Activated CD8-positive, alpha-beta memory T cell treated with anti-CD3 and anti-CD28 coated beads, Interleukin-2, amount 50 U/mL, for 1 hour (primary cell): ENCODE data around the gene SLC27A3.

Experiments used
- DNase-seq: peaks from one replicate; pipeline ENCODE4 v3.0.0-alpha.2; 2020; ENCODE audit errors: extremely low read depth

Gene SLC27A3

DNA sequence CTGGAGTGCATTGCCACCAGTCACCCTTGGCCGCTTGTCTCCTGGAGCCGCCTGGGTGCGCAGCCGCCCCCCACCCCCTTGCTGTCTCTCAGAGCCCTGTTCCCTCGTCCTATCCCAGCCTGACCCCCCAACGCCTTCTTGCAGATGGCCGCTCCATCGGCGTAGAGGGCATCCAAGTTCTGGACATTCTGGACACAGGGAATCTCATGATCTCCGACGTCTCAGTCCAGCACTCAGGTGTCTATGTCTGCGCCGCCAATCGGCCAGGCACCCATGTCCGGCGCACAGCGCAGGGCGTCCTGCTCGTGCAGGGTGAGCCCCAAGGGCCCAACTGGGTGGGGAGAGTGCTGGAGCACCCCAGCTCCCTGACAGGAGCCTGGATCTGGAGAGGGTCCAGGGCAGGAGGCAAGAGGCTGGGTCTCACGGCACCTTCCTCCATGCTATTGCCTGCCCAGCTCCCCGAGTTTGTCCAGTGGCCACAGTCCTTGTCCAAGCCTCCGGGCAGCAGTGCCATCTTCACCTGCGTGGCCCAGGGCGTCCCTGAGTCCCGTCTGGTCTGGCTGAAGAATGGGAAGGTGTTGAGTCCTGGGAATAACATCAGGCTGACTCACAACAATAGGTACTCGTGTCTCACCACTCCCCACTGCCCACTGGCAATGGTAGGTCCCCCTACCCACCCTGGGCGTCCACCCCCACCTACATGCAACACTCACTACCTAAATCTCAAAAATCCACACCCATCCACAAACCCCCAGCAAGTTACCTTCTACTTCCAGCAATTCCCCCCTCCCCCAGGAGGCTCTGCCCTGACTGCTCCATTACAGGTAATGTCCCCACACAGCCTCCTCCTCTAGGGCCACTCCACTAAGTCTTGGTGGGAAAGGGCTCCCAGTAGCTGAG is 24.6 kb downstream of the SLC27A3 start:
- no peak for DNase-seq

DNA sequence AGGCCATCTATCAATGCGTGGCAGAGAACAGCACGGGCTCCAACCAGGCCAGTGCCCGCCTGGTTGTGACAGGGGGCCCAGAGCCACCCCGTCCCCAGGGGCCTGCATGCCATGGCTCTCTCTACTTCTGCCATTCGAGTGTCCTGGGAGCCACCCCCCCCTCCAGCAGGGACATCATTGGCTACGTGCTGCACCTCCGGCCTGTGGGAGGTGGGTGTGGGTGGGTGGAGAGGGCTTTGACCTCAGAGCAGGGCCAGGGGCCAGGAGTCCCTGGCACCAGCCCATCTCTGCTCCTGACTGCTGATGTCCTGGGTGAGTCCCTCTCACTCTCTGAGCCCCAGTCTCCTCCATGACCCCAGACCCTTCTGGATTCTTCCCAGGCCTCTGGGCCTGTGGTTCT is 25.3 kb downstream of the SLC27A3 start:
- DNase-seq: no peak

DNA sequence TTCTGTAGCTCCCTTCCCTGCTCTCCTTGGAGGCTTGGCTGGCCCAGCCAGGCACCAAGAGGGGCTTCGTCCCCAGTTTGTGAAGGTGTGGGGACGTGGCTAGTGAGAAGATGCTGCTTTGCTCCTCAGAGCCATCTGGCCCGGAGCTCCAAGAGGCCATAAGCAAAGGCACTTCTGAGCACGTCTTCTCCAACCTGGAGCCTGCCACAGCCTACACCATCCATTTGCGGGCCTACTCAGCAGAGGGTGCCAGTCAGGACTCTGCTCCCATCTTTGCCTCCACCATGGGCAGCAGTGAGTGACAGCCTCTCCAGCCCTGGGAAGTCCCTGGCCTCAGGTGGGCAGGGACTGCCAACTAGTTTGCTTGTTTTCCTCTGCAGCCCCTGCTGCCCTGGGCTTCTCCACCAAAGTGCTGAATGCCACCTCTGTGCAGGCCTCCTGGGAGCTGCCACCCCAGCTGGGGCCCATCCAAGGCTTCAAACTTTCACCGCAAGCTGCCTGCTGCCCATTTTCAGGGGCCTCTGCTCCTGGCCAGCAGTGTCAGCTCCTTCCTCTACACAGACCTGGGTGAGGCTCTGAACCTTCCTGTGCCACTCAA is 25.9 kb downstream of the SLC27A3 start:
- no peak for DNase-seq

DNA sequence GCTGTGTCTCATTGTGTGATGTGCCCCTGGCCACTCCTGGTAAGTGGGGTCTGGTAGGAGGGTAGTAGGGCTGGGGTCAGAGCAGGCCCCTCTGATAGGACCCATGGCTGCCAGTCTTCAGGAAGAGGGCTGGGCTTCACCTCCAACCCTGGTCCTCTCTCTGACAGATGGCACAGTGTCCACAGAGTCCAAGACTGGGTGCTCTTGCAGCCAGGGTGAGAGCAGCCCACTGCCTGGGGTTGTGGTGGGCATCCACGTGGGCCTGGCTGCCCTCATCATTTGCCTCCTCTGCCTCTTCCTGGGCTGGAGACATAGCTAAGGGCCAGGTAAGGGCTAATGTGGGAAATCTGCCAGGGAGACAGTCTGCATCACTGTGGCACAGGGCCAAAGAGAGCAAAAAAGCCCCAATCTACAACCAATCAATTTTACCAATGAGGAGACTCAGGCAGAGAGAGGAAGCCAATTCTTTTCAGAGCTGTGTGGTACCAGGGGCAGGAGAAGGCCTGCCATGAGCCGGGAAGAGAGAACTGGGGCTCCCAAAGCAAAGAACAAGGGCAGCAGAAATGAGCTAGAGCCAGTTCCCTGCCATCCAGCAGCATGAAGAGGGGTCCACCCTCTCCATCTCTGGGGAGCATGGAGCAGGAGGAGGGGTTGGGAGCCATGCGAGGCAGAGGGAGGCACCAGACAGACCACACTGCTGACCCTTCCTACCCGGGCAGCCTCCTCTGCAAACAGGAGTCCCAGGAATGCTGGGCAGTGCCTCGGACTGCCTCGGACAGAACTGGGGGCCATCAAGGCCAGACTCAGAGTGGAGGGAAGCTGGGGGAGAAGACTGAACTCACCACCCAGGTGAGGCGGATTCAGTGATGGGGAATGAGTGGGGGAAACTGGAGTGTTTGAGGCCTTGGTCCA is 26.8 kb downstream of the SLC27A3 start:
- no peak for DNase-seq

DNA sequence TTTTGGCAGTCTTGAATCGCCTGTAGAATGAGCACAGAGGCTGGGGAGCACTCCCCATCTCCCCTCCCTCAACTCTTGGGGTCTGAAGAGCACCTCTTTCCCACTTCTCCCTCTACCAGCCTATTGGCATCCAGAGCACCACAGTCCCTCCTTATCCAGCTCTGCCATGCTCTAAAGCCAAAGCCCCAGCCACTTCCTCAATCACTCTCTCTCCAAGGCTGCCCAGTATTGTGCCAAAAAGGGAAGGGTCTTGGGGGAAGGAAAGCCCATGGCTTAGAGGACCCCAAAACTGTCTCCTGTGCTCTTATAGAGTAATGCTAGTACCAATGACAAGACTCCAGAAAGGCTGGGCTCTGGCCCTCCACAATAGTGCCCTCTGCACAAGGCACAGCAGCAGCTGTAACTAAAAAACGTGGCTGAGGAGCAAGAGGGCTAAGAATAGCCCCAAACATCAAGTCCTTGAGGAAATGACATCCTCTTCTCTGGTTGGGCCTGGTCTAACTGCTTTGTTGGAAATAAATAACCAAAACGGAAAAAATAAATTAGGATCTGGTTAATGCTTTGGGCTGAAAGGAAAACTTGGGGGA is 28.4 kb downstream of the SLC27A3 start:
- no peak for DNase-seq

DNA sequence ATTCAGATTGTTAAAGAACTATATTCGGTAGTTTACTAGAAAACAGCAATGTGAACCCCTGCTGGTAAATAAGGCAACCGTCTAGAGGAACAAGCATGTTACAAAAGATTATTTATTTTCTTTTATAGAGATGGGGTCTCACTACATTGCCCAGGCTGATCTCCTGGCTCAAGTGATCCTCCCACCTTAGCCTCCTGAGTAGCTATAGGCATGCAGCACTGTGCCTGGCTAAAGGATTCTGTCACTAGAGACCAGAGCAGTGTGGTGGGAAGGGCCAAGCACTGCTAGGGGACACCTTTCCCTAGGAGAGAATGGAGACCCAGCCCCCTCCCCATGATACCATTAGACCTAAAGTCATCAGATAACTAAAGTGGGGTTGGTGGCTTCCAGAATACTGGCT is 28.9 kb downstream of the SLC27A3 start:
- no peak for DNase-seq

DNA sequence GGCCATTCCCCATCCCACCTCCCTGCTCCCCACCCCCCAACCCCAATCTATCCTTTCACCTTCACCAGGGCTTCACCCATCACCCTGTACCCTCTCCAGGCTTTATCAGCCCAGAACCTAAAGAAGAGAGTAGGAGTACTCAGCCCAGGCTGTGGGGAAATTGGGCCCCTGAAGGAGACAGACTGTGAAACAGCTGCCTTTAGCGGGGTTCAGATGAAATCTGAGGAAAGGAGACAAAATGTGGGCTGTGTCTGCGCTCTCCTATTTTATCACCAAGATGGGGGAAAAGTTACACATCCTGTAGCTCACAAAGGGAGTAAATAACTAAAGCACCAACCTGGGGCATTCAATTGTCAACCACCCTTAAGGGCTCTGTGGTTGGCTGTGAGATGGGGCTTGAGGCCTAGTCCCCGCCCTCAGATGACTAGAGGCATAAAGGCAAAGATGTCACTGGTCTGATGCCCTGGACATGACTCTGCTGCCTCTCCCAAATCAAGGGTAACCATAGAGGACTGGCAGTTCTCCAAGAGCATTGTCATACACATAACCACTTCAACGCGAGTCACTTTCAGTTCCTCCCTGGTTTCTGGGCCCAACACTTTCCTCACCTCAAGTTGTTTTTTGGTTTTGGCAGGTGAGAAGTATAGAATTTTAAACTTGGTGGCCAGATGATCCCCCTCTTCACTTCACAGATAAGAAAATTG is 30.0 kb downstream of the SLC27A3 start:
- DNase-seq: peak; percentile 79

DNA sequence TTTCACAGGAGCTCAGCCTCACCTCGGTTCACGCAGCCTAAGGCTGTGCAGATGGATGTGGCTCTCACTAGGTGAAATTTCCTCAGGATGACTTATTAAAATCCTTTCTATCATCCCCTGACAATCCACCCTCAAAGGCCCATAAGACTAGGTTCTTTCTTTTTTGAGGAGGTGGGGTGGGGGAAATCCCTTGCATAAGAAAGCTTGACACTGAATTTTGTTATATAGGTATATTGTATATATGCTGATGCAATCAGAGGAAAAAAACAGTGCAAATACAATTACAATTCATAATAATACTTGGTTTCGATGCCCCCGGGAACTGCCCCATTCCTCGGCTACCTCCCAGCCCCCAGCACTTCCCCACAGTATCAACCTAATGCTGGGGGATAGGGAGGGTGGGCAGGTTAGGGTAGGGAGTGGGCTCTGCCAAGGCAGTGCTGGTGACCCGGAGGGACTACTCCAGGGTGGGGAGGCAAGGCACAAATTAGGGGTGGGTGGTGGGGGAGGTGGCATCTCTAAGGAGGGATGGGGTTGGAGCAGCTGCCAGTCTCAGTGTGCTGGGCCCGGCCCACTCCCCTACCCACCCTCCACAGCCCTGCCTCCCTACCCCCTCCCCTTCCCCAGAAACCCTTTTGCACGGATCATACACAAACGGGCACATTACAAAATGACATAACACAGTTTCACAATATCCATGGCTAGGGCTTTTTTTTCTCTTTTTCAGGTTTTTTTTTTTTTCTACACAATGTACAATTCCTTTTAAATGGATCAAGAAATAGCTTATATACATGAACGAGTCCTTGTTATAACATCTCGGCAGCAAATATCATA is 30.9 kb downstream of the SLC27A3 start:
- no peak for DNase-seq

DNA sequence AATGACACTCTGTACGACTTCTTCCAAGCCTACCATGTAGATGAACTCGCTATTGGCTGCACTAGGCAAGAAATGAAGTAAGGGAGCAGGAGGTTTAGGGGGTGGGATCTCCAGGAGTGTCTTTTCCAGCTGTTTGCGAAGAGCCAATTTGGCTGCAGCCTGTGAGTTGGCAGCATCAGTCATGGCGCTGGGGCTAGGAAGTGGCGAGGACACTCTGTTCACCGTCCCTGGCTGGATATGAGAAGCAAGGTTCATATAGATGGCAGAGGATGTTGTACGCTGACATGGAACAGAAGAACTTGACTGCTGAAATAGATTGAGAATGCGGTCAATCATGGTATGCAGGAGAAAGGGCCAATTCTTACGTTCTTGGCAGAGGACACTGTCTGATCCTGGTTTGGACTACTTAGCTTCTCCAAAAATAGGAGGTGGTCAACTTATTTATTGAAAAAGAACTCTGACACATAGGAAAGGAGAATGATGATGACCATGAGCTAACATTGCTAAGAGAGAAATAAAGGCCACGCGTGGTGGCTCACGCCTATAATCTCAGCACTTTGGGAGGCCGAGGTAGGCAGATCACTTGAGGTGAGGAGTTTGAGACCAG is 41.2 kb downstream of the SLC27A3 start:
- no peak for DNase-seq

DNA sequence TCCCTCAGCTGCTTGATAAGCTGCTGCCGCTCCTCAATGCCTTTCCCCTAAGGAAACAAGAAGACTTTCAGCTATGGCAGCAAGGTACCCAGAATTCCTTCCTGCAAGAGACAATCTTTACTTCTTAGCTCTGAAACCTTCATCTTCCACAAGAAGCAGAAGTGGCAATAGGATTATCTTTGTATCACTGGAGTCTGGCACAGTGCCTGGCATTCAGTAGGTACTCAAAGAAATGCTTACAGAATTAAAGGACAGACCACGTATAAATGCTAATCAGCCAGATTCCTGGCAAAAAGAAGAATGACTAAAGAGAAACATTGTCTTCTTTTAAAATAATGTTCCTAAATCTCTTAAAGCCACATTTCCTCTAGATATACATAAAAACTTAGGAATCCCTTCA is 43.7 kb downstream of the SLC27A3 start:
- no peak for DNase-seq

DNA sequence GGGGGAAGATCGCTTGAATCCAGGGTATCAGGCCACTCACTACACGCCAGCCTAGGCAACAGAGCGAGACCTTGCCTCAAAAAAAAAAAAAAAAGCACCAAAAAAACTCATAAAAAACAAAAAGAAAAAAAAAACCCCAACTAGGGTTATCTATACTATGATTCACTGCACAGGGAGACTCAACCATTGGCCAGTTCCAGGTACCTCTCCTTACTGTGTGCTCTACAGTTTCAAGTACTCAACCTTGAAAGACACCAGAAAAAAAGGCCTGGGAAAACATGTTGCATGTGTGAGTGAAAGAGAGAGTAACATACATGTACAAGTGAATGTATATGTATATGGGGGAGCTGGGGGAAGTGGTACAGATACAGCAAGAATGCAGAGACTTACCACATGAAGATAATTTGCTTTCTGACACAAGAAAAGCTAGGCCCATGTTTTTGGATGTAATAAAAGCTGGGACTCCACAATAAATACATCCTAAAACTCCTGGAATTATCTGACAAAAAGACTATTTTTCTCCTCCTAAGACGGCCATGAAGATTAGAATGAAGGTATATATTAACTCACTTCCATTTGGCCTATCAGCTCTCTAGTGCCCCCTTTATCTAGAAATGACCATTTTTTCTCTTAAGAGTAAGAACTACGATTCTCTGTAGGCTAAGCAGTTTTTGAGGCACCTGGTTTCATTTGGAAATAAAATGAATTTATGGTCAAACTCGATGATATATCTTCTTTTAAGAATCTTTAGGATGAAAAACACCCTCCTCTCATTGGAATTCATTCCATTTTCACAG is 52.2 kb downstream of the SLC27A3 start:
- no peak for DNase-seq
